ENCODE measurements around the gene FLAD1.
A peak's percentile ranks its signal among the peaks of the same experiment; 100 is the strongest.

Gene FLAD1

DNA sequence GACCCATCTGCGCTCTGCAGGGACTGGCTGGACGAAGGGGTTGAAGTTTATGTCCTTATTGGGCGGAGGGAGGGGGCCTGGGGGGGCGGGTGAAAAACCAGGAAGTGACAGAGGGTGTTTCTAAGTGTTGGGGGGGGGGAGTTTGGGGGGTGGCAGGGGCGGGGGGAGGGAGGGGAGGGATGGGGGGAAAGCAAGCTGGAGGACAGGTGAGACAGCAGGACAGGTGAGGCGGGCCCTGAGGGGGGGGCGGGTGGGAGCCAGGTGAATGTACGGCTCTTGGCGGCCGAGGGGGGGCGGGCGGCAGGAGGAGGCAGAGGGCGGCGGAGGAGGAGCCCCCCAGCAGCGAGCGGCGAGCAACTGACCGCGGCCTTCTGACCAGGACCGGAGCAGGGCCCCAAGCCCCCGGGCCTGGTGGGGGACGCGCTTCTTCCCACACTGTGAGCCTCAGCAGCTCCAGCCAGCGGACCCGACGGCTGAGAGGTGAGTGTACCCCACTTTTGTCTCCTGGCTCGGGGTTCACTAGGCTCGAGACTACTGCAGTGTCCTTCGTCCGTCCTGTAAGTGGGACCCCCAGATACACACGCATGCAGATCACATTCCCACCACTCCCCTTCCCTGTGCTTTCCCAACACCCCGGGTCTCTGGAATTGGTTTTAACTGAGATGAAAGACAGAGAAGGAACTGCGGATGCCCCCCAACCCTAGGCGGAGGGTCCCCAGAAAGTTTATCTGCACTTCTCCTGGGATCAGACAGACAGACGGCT, 19.5 kb downstream of the FLAD1 start, which contains the start of gene ZBTB7B:
ZBTB7B (plus strand) TSS at position 339 of the 763 bp plus-strand sequence. CDS start 11,859 bp downstream, outside the sequence.
- FAIRE-seq (no peak), DNase-seq (ENCODE audit: low spot score) (no peak)

DNA sequence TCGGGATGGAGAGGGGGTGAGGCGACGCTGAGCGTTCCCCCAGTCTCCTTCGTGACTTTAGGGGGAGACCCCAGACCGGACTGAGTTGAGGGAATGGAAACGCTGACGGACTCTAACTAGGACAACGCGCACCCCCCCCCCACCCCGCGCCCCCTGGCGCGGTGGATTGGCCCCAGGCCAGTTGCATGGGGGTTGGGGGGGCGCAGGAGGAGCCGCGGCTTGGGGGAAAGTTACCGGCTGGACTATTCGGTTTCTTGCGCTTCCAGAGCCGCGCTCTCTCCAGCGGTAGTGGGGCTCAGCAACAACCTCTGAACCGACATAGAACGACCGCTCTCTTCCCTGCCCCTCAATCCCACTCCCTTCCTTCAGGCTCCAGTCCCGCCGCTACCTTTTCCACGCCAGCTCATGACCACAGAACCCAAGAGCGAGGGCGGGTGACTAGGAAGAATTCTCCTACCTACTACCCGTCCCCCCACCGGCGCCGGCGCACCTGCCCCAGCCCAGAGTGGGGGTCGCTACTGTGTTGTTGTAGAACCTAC, 20.2 kb downstream of the FLAD1 start:
- FAIRE-seq (no peak), DNase-seq (ENCODE audit: low spot score) (peak; percentile 21)

DNA sequence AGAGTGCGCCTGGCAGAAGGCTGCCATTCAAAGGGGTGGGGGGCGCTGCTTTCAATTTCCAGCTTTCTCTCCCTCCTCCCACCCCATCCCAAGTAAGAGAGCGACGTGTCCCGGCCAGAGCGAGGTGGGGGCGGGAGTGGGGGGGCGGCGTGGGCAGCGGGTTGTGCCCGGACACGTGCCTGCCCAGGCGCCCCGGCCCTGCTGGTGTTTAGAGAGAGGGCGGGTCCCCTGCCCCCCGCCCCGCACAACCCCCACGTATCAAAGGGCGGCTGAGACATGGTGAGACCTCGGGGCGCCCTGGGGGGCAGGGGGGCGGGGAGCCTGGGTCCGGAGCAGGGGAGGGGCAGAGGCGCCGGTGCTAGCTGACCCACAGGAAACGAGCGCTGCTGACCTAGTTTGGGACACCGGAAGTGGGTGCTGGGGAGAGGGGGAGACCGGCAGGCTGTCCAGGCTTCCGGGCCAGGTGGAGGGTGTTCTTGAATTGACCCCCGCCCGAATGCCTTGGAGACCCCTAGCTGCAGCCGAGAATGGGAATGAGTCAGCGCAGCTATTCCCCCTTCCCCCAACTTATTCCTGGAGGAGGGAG, 20.7 kb downstream of the FLAD1 start:
- peak; percentile 55 for DNase-seq (ENCODE audit: low spot score)
- no peak for FAIRE-seq

DNA sequence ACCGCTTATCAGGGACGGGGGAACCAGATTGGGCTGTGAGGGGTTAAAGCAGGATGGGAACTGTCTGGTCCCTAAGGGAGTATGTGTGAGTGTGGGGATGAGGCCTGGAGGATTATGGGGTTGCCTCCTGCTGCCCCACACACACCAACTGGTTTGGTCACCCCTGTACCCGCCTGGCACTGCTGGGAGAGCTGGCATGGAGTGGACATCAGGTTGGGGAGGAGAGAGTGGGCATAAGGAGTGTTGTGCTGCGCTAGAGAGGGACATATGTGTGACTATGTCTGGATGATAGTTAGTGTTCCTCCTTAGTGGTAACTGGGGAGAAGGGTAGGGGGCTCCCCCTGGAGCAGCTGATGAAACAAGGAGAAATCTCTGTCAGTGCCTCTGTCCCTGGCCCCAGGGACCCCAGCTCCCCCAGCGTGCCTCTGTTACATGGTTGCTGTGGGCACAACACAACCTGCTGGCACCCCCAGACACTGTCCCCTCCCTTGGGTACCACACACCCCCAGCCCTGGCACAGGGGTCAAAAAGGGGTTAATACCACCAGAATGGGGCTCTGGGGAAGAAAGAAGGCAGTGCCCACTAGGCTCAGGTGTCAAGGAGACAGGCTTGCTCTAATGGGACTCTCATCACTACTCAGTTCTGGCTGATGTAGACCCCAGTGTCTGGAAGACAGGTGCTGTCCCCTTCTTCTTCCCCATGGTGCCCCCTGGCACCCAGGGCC, 21.4 kb downstream of the FLAD1 start:
- no peak for FAIRE-seq
- no peak for DNase-seq (ENCODE audit: low spot score)

DNA sequence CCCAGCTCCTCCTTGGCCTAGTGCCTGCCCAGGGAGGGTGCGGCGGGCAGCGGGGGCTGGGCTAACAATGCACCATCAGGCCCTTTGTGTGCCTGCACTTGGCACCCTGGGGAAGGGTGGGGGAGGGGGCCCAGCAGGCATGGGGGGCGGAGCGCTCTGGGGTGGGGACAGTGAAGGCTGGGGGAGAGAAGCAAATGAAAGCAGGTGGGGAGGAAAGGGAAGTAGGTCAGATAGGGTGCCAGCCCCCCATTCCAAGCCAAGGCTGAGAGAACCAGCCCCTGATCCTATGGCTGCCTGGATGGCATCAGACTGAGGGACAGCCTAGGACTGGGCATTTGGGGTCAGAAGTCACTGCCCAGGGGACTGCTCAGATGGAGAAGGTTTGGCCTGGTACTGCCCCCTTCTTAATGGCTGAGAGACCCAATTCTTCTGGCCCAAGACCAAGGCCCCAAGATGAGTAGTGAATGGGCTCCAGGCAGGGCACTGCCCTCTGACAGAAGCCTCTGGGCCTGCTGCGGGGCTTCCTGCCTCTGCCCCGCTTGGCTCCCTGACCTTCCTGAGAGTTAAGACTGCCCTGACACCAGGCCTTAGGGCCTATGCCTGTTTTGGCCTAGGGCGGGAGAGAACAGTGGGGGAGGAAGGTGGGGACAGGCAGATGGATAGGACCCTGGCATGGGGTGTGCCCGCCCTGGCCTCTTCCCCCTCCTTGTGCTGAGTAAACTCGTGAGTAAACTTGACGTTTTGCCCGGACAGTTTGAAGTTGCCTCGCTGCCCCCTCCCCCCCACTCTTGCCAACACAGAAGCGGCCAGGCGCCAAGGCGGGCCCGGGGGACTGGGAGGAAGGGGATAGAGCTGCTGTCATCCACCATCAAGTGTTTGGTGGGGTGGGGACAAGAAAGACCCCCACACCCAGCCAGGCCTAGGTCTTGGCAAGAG, 22.2 kb downstream of the FLAD1 start:
- DNase-seq (ENCODE audit: low spot score) (no peak), FAIRE-seq (no peak)

DNA sequence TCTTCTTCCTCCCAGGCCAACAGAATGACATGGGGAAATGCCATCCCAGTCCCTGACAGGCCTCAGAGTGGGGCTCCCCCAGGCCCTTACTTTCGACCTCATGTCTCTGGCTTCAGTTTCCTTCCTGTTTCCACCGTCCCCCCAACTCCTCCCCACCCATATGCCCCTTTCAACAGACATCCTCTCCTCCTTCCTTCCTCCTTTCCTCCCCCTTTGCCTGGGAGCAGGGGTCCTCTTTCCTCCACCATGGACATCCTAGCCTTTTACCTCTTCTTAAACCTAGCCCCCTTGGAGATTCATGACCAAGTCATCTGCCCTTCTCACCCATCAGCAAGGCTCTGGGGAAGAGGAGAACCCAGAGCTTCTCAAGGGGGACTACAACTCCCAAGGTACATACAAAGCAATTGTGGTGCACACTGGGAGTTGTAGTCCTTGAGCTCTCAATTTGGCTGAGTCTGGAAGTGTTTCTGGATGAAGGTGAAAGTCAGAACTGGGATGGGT, 23.5 kb downstream of the FLAD1 start:
- FAIRE-seq = no peak
- no peak for DNase-seq (ENCODE audit: low spot score)

DNA sequence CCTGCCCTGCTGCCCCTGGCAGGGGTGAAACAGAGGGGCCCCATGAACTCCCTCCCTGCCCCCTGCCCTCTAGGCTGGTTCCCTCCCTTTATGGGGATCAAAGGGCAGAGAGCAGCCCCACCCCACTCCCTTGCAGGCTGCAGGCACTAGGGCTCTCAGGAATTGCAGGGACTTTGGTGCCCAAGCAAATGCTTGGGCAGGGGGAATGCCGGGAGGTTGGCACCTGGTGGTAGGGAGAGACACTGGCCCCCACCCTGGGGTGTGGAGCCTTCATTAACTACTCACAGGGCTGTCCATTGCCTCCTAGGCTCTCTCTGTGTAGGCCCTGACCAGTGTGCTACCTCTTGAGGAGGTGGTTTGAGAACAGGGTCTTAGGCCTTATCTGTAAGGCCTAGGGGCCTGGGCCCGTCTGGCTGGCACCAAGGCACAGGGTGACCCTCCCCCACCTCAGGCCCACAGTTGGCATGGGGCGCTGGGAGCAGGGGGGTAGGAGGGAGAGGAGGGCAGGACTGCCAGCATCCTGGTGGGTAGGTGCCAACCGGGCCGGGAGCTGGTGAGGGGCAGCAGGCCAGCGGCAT, 24.2 kb downstream of the FLAD1 start:
- FAIRE-seq = no peak
- no peak for DNase-seq (ENCODE audit: low spot score)

DNA sequence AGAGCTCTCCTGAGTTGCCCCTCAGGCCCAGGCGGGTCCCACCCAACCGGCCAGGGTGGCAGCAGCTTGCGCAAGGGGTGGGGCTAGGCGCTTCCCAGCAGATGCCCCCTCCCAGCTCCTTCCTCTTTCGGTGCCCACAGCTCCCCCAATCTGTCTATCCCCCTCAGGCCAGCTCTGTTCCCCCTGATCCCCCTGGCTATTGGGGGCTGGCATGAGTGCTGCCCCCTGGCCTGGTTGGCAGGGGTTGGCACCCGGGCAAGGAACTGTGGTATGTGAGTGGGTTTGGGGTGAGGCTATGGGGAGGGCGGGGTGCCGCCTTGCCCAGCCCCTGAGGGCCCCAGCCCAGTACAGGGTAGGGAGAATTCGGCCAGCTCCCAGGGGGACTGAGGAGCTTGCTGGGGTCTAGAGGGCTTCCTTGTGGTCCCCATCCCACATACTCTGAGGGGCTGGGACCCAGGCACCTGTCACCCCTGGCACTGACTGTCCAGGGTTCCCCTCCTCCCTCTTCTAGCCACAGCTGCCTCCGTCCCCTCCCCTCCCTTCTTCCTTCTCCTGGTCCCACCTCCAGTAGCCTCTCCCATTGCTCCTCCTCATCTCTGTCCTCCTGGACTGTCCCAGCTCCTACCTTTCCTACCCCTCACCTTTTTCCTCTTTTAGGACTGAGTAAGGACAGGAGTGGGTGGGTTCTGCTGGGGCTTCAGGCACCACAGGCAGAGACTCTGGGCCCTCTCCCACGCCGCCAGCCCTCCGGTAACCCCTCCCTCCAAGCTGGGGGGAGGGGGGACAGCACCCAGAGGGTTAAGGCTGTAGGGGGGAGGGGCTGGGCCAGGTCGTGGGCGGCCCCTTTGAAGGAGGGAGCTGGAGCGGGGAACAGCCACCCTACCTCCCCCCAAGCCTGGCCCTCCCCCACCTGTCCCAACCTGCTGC, 25.1 kb downstream of the FLAD1 start:
- DNase-seq (ENCODE audit: low spot score) (no peak), FAIRE-seq (no peak)

DNA sequence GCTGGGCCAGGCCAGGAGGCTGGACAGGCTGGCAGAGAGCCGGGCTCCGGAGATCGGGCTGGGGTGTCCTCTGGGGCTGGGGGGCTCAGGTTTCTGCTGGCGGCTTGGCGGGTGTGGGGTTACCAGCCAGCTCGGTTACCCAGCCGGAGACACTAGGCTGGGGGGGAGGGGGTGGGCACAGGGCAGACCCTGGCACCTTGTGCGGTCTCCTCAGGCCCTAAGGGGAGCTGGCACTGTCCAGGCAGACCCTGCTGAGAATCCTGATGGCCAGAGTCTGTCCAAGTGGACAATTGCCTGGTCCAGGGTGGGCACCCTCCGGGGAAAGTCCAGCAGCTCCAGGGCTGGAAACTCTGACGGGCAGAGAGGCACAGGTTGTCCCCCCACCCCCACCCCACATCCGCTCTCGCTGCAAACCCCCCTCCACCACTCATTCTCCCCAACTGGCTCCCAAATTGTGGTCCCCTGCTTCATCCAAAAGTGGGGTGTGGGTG, 26.1 kb downstream of the FLAD1 start:
- no peak for FAIRE-seq

DNA sequence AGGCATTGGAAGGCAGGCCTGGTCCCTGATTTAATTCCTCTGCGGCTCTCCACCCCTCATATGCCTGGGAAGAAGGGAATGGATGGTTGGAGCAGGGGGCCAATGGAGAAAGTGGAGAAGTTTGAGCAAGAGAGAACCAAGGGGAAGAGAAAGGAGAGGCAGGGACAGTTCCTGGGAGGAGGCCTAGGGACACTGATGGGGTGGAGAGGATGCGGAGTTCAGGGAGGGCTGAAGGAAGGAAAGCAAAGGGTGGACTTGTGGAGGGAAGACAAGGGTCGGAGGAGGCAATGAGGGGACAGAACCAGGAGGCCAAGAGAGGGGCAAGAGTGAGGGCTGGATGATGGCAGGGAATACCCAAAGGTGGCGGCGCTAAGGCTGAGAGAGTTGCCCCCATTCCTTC, 26.6 kb downstream of the FLAD1 start:
- no peak for FAIRE-seq
- DNase-seq (ENCODE audit: low spot score) = no peak

More for the DNA sequence above, 26.1 kb downstream of the FLAD1 start:
- no peak for DNase-seq (ENCODE audit: low spot score)

DNA sequence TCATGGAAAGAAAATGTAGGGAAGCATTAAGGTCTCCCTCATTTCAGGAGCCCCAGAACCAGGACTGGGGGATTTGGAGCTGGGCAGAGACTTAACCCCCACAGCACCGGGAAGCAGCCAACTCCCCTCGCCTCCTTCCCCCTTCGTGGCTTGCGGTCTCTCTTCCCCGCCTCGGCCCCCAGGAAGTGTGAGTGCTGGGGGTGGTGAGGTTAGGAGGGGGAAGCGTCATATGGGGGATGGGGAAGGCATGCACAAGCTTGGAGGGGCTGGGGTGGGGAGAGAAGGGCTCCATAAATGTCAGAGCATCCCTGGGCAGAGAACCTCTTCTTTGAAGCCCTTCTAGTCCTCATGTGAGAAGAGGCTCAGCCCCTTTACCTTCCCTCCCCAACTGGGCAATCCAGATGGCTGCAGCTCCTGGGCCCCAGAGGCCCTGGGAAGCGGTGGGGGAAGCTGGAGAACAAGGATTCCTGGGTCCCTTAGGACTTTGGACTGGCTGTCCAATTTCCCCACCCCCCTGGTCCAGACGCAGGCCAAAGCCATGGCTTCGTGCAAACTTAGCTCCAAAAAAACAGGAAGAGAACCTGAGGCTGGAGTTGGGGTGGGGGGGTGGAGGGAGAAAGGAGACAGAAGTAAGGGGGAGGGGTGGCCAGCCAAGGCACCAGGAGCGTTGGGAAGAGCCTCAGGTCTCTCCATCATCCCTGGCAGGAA, 27.2 kb downstream of the FLAD1 start:
- FAIRE-seq (no peak), DNase-seq (ENCODE audit: low spot score) (no peak)

DNA sequence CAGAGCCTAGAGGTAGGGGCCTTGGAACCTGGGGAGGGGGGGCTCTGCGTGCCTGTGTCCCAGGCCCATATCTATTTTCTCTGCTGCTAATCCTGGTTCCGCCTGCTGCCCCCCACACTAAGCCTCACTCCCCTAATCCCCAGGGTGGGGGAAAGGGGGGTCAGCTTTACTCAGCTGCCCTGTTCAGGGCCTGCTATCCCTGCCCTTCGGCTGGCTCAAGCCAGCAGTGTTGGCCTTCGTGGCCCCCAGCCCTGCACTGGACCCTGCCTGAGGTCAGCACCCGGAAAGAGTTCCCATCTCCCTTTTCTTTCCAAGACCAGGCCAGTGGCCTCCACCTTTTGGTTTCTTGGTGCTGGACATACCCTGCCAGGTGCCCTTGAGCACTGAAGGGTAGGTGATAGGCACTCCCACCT, 27.9 kb downstream of the FLAD1 start:
- FAIRE-seq (no peak), DNase-seq (ENCODE audit: low spot score) (no peak)

DNA sequence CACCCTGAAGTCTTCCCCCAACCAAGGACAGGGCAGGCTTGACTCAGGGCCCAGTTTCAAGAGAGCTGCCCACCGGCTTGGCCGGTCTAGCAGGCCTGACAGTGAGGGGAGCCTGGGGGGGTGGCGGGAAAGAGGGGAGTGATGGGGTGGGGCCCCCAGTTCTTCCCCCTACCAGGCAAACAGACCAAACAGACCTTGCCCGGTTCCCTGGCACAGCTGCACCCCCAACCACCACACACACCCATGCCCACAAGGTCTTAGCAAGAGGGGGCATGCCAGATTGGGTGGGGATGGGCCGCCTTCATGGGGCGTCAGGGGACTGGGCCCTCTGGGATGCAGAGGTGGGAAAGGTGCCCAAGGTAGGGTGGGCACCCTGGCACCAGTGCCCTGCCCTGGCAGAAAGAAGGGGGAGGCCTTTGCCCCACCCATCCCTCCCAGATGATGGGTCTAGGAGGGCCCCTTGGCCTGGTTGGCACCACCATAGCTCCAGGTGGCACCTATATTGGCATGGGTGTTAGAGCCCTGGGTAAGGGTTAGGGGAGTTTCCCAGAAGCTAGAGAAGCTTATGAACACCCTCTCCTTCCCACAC, 28.4 kb downstream of the FLAD1 start:
- FAIRE-seq (no peak), DNase-seq (ENCODE audit: low spot score) (no peak)

DNA sequence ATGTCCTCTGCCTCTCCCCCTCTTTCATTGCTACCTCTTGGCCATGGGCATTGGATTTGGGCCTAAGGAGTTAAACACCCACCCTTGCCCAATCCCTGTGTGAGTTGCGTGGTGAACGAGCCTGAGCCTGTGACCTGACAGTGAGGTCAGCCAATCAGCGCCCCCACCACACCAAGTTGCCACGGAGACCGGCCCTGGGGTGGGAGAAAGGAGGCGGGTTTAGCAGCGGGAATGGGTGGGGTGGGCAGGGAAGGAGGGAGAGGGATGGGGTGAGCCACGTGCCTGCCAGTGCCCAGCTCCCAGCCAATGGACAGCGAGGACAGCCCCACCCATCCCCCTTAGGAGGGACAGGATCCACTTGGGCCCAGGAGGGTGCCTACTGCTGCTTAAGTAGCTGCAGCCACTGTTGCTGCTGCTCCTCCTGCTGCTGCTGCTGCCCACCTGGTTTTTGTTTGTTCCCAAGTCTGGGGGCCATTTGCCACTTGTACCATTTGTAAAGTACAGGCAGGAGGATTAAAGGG, 28.9 kb downstream of the FLAD1 start:
- no peak for FAIRE-seq
- DNase-seq (ENCODE audit: low spot score) = no peak

DNA sequence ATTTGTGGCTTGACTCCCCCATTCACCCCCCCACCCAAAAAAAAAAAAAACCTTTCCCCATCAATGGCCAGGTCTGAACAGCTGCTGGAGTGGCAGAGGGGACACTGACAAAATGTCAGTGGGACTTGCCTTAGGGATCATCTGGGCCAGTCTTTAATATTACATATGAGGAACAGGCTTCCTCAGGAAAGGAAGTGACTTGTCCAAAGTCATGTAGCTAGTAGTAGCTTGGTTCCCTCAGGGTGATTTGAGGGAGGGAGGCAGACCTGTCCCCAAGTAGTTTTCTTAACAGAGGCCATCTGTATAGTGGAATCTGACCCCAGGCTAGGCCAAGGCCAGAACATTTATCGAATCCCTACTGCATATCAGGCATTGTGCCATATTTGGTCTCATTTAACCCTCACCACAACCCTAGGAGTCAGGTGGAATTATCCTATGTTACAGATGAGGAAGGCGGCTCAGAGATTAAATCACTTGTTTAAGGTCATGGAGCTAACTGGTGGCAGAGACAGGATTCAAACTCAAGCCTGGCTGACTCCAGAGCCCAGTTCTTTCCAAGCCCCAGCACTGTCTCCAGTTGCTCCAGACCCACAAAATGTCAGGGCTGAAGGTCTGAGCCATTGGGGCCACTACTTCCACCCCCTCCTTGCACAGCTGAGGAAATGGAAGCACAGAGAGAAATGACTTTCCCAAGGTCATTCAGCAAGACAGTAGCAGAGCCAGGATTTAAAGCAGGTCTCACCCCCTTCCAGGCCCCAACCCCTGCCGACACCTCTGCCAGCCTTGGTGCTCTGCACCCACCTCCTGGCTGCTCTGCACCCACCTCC, 29.8 kb downstream of the FLAD1 start:
- FAIRE-seq (no peak), DNase-seq (ENCODE audit: low spot score) (no peak)

DNA sequence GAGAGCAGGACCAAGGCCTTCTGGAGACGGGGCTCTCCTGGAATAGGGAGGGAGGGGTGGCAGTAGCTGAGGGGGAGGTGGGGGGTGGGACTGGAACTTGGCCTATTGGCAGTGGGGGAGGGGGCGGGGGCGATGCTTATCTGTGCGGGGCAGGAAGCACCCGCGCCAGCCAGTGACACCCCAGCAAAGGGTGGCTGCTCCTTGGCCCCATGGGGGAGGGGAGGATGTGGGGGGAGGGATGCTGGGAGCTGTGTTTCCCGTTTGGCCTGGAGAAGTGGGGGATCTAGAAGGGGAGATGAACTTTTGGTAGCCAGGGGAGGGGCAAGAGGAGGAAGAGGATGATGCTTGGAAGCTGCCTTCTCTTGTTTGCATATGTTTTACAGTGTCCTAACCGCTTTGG, 30.5 kb downstream of the FLAD1 start:
- DNase-seq (ENCODE audit: low spot score) (no peak), FAIRE-seq (no peak)
